HL-60/S4 (cell line): ENCODE measurements around the gene GRIA3.
"Not testable (repeated sequence)": the region's sequence is repeated elsewhere in the genome, so short reads cannot be mapped to it uniquely, and the experiment has no call there.

ENCODE experiments used
- in situ Hi-C: fragments of 300-500 bp; cut with MboI; formaldehyde crosslinking; loops from 2 replicates; pipeline ENCODE4 v1.14.3; 2022; ENCODE audit warnings: low sequenced_read_pairs

Gene GRIA3

GRCh38 chrX:123518791-123519190 is 334.7 kb downstream of the GRIA3 start:
- in situ Hi-C loops = no loop called here

DNA sequence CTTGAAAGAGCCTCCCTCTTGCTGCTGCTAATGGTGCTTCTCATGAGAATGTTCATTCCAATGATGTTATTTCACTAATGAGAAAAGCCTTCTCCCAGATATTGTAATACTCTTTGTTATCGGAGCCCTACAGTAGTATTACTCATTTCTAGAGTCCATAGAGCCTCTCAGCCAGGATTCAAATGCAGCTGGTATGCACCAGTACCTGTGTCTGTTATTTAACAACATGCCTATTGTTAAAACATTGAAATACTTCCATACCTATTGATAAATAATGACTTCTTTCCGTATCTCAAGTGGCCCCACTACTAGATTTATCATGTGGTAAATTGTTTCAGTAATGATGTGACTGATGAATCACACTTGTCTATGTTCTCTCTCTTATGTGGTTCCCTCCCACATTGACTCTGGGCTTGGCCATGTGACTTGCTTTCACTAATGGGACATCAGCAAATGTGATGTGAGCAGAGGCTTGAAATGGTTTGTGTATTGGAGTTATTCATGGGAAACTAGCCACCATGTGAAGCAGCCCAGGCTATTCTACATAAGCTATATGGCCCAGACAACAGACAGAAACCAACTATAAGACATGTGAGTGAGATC is 341.1 kb downstream of the GRIA3 start:
- in situ Hi-C loops = no loop called here

DNA sequence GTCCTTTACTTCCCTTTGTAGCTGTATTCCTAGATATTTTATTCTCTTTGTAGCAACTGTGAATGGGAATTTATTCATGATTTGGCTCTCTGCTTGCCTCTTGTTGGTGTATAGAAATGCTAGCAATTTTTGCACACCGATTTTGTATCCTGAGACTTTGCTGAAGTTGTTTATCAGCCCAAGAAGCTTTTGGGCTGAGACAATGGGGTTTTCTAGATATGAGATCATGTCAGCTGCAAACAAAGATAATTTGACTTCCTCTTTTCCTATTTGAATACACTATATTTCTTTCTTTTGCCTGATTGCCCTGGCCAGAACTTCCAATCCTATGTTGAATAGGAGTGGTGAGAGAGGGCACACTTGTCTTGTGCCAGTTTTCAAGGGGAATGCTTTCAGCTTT is 346.6 kb downstream of the GRIA3 start:
- in situ Hi-C loops = not testable (repeated sequence)
